NCI-H524 treated with DMSO at 0.1 percent for 48 hours (cell line): ENCODE data around the gene ITSN1.

Experiments
- DNase-seq: peaks from one replicate; lab custom pipeline; 2025; lab: John Stamatoyannopoulos, UW

Gene ITSN1

GRCh38 chr21:33932731-33933130, 290.4 kb downstream of the ITSN1 start:
- no peak for DNase-seq

DNA sequence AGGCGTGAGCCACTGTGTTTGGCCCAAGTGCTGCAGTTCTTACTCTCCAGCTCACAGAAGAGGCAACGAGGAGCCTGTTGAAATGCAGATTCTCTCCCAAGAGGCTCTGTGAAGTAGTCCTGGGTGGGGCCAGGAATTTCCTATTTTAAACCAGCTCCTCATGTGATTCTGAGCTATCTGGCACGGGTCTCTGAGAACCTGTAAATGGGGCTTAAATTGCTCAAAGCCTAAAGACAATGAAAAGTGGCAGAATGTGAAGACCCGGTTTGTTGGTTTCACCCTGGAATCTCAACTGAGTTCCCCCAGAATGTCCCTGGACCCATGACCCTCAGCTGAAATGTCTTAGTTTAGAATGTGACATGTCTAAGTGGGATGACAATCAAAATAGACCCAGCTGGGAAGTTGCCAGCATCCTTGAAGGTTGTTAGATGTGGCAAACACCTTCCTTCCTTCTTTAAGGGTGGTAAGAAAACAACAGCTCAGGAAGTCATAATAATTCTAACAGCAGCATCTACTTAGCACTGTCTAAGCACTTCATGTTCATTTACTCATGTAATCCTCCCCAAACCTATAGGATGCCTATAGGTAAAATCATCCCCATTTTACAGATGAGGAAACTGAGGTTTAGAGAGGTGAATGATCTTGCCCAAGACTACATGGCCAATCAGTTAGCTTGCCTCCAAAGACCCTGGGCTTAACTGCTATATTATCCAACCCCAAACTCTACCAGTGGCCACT, 294.2 kb downstream of the ITSN1 start:
- DNase-seq, result no peak

GRCh38 chr21:33937146-33937545, 294.8 kb downstream of the ITSN1 start:
- DNase-seq, result no peak

GRCh38 chr21:33937931-33938339, 295.6 kb downstream of the ITSN1 start:
- DNase-seq, result no peak

DNA sequence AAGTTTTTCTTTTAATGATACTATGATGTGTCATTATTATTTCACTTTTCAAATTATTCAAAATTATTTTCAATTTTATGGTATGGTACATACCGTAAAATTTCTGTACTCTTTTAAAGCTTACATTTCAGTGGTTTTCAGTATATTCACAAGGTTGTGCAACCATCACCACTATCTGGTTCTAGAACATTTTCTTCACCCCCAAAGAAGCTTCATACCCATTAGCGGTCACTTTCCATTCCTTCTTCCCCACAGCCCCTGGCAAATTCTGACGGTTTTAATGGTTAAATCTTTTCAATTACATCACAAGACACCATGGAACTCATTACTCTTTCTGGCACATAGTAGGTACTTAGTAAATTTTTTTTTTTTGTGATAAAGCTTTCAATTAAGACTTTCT, 296.1 kb downstream of the ITSN1 start:
- DNase-seq, result no peak

DNA sequence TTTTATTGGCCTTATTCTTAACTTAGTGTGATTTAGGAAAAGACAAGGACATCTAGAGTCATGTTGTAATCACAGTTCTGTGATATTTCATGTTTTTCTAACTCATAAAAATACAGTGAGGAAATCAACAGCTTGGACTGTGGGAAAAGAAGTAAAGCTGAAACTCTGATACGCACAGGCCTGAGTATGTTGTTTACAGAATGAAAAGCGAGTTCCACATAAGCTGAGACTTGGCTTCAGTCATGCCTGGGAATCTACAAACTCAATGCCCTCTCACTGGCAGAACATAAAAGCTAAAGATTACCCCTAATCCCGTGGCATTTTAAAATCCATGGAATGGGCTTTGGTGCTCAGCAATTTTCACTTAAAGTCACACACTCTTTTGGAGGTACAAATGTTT, 296.9 kb downstream of the ITSN1 start:
- DNase-seq, result no peak

GRCh38 chr21:33940164-33940880, 298.0 kb downstream of the ITSN1 start:
- DNase-seq, result no peak

DNA sequence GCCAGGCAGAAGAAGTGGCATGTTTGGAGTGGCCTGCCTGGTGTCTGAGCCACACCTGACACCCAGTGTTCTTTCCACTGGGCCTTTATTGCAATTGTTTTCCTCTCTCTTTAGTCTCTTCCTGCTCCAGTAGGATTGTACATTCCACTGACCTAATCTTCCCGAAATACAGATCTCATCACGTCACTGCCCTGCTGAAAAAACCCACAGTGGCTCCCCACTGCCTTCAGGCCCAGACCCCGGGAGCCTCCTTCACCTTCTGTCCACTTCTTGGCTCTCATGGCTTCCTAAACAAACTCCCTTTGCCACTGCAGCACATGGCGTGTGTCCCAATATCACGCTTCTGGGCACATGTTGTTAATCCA, 298.6 kb downstream of the ITSN1 start:
- DNase-seq, result no peak

DNA sequence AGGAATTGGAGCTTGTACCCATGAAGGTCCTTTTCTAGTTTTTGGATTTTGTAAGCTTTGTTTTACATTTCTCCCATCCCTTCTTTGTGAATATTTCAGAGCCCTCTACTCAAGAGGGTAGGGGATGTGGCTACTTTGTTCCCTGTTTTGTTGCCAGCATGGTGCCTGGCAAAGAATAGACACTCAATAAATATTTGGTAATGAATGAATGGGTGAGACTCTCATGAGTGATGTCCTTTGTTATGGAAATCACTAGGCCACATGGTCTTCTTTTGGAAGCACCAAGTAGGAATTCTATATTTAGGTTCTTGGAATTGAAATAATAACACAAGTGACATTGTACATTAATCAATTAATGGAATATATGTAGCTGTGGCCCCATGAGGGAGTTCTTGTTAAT, 300.1 kb downstream of the ITSN1 start:
- no peak for DNase-seq

DNA sequence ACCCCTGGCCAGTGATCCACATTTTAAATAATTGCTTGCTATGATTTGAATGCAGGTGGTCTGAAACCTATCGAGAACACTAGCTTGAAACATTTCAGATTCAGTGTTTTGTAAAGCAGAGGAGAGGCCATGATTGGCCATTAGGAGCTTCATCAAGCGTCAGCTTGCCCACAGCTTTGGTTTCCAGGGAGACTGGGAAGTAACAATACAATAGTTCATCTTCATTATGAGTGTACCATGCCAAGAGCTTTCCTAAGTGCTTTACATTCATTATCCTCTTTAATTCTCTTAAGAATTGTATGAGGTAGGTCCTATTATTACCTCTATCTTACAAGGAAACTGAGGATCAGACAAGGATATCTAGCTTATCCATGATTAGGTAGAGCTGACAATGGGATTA, 301.0 kb downstream of the ITSN1 start:
- DNase-seq, result no peak

DNA sequence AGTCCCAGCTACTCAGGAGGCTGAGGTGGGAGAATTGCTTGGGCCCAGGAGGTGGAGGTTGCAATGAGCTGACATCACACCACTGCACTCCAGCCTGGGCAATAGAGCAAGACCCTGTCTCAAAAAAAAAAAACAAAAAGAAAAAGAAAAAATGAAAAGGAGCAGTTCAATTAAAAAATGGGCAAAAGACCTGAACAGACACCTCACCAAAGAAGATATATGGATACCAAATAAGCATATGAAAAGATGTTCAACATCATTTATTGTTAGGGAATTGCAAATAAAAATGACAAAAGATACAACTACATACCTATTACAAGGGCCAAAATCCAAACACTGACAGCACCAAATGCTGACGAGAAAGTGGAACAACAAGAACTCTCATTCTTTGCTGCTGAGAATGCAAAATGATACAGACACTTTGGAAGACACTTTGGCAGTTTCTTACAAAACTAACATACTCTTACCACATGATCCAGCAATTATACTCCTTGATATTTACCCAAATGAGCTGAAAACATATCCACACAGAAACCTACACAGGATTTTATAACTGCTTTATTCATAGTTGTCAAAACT, 302.0 kb downstream of the ITSN1 start:
- DNase-seq, result no peak

- DNase-seq, result no peak
These were observed 303.5 kb downstream of the ITSN1 start for GRCh38 chr21:33945652-33946270.

GRCh38 chr21:33947451-33948095, 305.3 kb downstream of the ITSN1 start:
- no peak for DNase-seq

GRCh38 chr21:33948096-33948950, 306.0 kb downstream of the ITSN1 start:
- DNase-seq, result peak; percentile 48

DNA sequence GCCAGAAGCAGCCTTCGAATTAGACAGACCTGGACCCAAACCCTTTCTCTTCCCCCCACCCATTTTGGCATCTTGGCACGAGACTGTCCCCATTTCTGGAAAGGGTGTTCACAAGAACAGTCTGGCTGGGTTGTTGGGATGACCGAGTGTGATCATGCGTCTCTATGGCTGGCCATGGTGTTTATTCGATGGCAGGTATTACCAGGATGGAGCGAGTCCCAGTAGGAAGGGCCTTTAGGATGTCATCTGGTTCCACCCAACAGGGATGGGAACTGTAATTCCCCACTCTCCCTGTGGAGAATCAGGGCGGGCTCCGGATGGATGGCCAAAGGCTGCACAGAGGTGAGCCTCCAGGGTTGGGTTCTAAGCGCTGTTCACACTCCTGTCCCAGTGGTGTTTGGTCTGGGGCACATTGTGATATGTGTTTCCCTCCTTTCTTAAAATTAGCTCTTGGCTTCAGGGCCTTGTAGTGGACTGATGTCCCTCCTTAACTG, 306.7 kb downstream of the ITSN1 start:
- DNase-seq, result no peak
